HCT116 (cell line): Measurements from ENCODE around the gene COX8A. TPM values are rescaled to one million over a fixed set of nuclear protein-coding genes. Genes with fewer than 3 reads are reported as not detected.

ENCODE experiments used
- ATAC-seq: fragments of 200-7000 bp; cut with Tn5 transposase; 2 replicates; pipeline ENCODE4 v1.9.1; 2020; ENCODE audit warnings: mild to moderate bottlenecking, moderate library complexity
- BruUV-seq: library from RNA; stranded (reverse); fragments of 400-500 nt; replicated peaks from 2 replicates; lab custom pipeline; 2021; lab: Mats Ljungman, UMichigan
- CTCF ChIA-PET: fragments of 300-600 bp; sonication (Branson Sonifier 250); formaldehyde crosslinking; loops from one replicate; lab custom pipeline; 2021; ENCODE audit warnings: antibody characterized with exemption; lab: Charles Lee
- POLR2A ChIA-PET: fragments of 300-600, 350-600 bp; sonication (Branson Sonifier 250); formaldehyde crosslinking; loops from one replicate; lab custom pipeline; 2021; ENCODE audit warnings: antibody characterized with exemption; lab: Charles Lee
- RAD21 ChIA-PET, 2 experiments: fragments of 300-600 bp; sonication (Branson Sonifier 250); formaldehyde crosslinking; loops; one replicate each; lab custom pipeline; 2023; ENCODE audit warnings: low total read pairs in 2 of 2; ENCODE audit not compliant: uncharacterized antibody in 2 of 2, unreplicated experiment in 2 of 2, low non-redundant PET in 1 of 2; lab: Charles Lee
- DNase-seq: peaks from one replicate; pipeline ENCODE4 v3.0.0-alpha.2; 2010; ENCODE audit warnings: low read depth, low spot score
- H2AFZ ChIP-seq: fragments of 200-600 bp; shearing (Covaris generic), sonication (generic); 2 replicates; pipeline ENCODE4 v1.6.1; 2017; ENCODE audit warnings: low read depth, mixed run types, mixed read lengths, antibody characterized with exemption, low read length; ENCODE audit not compliant: poor library complexity, severe bottlenecking
- H3K27ac ChIP-seq: 2 replicates; pipeline ENCODE4 v1.5.1; 2012; ENCODE audit warnings: low read depth, low read length
- H3K27me3 ChIP-seq: fragments of 200-600 bp; sonication (generic); 2 replicates; pipeline ENCODE4 v1.6.1; 2016; ENCODE audit warnings: mixed run types, low read length, mixed read lengths; ENCODE audit not compliant: insufficient read depth
- H3K36me3 ChIP-seq, 2 experiments: fragments of 200-500 bp in 1 of 2; fragments of 200-600 bp in 1 of 2; sonication (Bioruptor generic) in 1 of 2; sonication (generic) in 1 of 2; 2 replicates each; pipeline versions ENCODE4 v1.5.1 to v1.6.1; 2014 to 2016; ENCODE audit warnings: low read length in 2 of 2, inconsistent platforms in 1 of 2, mixed read lengths in 1 of 2, mixed run types in 1 of 2; ENCODE audit not compliant: insufficient read depth in 2 of 2, control insufficient read depth in 1 of 2
- H3K4me1 ChIP-seq, 2 experiments: fragments of 200-600 bp in 1 of 2; sonication (generic) in 1 of 2; 2 replicates each; pipeline versions ENCODE4 v1.5.1 to v1.6.1; 2012 to 2017; ENCODE audit warnings: low read length in 2 of 2, inconsistent platforms in 1 of 2, mild to moderate bottlenecking in 1 of 2, mixed read lengths in 1 of 2, mixed run types in 1 of 2, moderate library complexity in 1 of 2; ENCODE audit not compliant: insufficient read depth in 2 of 2, control insufficient read depth in 1 of 2
- H3K4me2 ChIP-seq: fragments of 200-600 bp; sonication (generic); 2 replicates; pipeline ENCODE4 v1.6.1; 2017; ENCODE audit warnings: mixed run types, low read length, mixed read lengths
- H3K4me3 ChIP-seq, 2 experiments: fragments of 200-600 bp in 1 of 2; sonication (generic) in 1 of 2; replicated peaks in 1 of 2; 2 replicates each; pipeline ENCODE4 v1.5.1; 2011 to 2016; ENCODE audit warnings: low read length in 2 of 2, control low read depth in 1 of 2, low read depth in 1 of 2, mild to moderate bottlenecking in 1 of 2, mixed read lengths in 1 of 2, mixed run types in 1 of 2
- H3K79me2 ChIP-seq: fragments of 200-600 bp; sonication (generic); 2 replicates; pipeline ENCODE4 v1.6.1; 2017; ENCODE audit warnings: mild to moderate bottlenecking, mixed run types, low read length, moderate library complexity, mixed read lengths; ENCODE audit not compliant: insufficient read depth
- H3K9ac ChIP-seq: fragments of 200-600 bp; sonication (generic); 2 replicates; pipeline ENCODE4 v1.6.1; 2016; ENCODE audit warnings: low read length, mixed read lengths
- H3K9me2 ChIP-seq: fragments of 200-600 bp; sonication (generic), shearing (Covaris generic); 2 replicates; pipeline ENCODE4 v1.6.1; 2017; ENCODE audit warnings: mixed run types, mild to moderate bottlenecking, moderate library complexity; ENCODE audit not compliant: insufficient read depth
- H3K9me3 ChIP-seq, 2 experiments: fragments of 200-500 bp in 1 of 2; fragments of 200-600 bp in 1 of 2; sonication (Bioruptor generic) in 1 of 2; sonication (generic) in 1 of 2; 2 replicates each; pipeline ENCODE4 v1.6.1; 2014 to 2017; ENCODE audit warnings: low read length in 2 of 2, mixed read lengths in 2 of 2, inconsistent platforms in 1 of 2, low read depth in 1 of 2, mild to moderate bottlenecking in 1 of 2, mixed run types in 1 of 2, moderate library complexity in 1 of 2; ENCODE audit not compliant: control insufficient read depth in 1 of 2, insufficient read depth in 1 of 2
- H4K20me1 ChIP-seq: fragments of 200-600 bp; sonication (generic), shearing (Covaris generic); 2 replicates; pipeline ENCODE4 v1.6.1; 2017; ENCODE audit warnings: mixed run types, mild to moderate bottlenecking, moderate library complexity; ENCODE audit not compliant: insufficient read depth
- ATF3 ChIP-seq: IDR thresholded peaks from 2 replicates; pipeline ENCODE4 v1.6.1; 2012
- CEBPB ChIP-seq: IDR thresholded peaks from 2 replicates; pipeline ENCODE4 v1.6.1; 2012; ENCODE audit warnings: low read depth
- CTCF ChIP-seq, 3 experiments: fragments of 200-600 bp in 1 of 3; sonication (generic) in 1 of 3; IDR thresholded peaks in 2 of 3; conservative IDR thresholded peaks in 1 of 3; 2 replicates each; pipeline ENCODE4 v1.5.1; 2012 to 2017; ENCODE audit warnings: low read depth in 2 of 3, low read length in 2 of 3, antibody characterized with exemption in 1 of 3, borderline replicate concordance in 1 of 3, control low read depth in 1 of 3, mild to moderate bottlenecking in 1 of 3, mixed read lengths in 1 of 3, mixed run types in 1 of 3, moderate library complexity in 1 of 3; ENCODE audit not compliant: insufficient read depth in 1 of 3
- ELF1 ChIP-seq: IDR thresholded peaks from 2 replicates; pipeline ENCODE4 v1.6.1; 2012; ENCODE audit warnings: low read depth, borderline replicate concordance
- JUND ChIP-seq: IDR thresholded peaks from 2 replicates; pipeline ENCODE4 v1.6.1; 2012
- MAX ChIP-seq: IDR thresholded peaks from 2 replicates; pipeline ENCODE4 v1.6.1; 2012
- POLR2A ChIP-seq: IDR thresholded peaks from 2 replicates; pipeline ENCODE4 v1.7.0; 2011; ENCODE audit warnings: borderline replicate concordance; ENCODE audit not compliant: insufficient read depth, insufficient read length; ENCODE audit errors: extremely low read depth
- POLR2AphosphoS5 ChIP-seq: IDR thresholded peaks from 2 replicates; pipeline ENCODE4 v1.6.1; 2011; ENCODE audit warnings: mild to moderate bottlenecking, low read depth, low read length, moderate library complexity
- RAD21 ChIP-seq: IDR thresholded peaks from 2 replicates; pipeline ENCODE4 v1.6.1; 2012; ENCODE audit warnings: low read depth, mild to moderate bottlenecking
- ZNF274 ChIP-seq: fragments of 200-500 bp; sonication (Bioruptor generic); IDR thresholded peaks from 2 replicates; pipeline ENCODE4 v1.6.1; 2014; ENCODE audit warnings: mild to moderate bottlenecking, low read depth, low read length, inconsistent platforms
- intact Hi-C: fragments of 100-400 bp; cut with micrococcal nuclease; formaldehyde crosslinking; loops from 2 replicates; pipeline ENCODE4 v1.10.0; 2022
- total RNA-seq: library from RNA; stranded (reverse); gene quantifications from one replicate; pipeline ENCODE4 v1.2.1, GENCODE V29; 2021; ENCODE audit not compliant: unreplicated experiment

The COX8A gene
- total RNA-seq, 1 experiment from 2014 or later: 536 TPM

- DNase-seq: no peak
- peaks cover 18 to 37% of the 10 kb centered on the region in 2 experiments for H3K4me1 ChIP-seq
These were observed 29.6 kb downstream of the COX8A start for GRCh38 chr11:64003807-64004589.

GRCh38 chr11:64004590-64004984 is 30.2 kb downstream of the COX8A start:
- H3K36me3 ChIP-seq: 0 out of 4 replicates have a peak, but pooled peaks cover 0 to 6% of the 10 kb centered on the region in 2 experiments
- DNase-seq (no peak), ATAC-seq (no peak)
- TF ChIP-seq CTCF (IDR thresholded peaks at IDR 0.05 in 2 of 3, conservative IDR thresholded peaks at IDR 0.05 in 1 of 3; ENCODE audit: borderline replicate concordance in 1 of 3, insufficient read depth in 1 of 3, low read depth in 2 of 3, low read length in 2 of 3) (no peak), POLR2AphosphoS5 (no peak), ATF3 (no peak), ELF1 (no peak), JUND (no peak)
- H3K79me2 ChIP-seq: 0 out of 2 replicates have a peak, but pooled peaks cover 3% of the 10 kb centered on the region
- no peak overlapping the region for H3K4me3 ChIP-seq
- no peak overlapping the region for H2AFZ ChIP-seq
- H3K27me3 ChIP-seq: no peaks in the 10 kb centered on the region
- CTCF ChIA-PET: no interaction called here
- H3K4me2 ChIP-seq: no peak overlapping the region
- H3K27ac ChIP-seq: no peak overlapping the region
- H3K9me2 ChIP-seq: no peaks in the 10 kb centered on the region
- RAD21 ChIA-PET: no interaction called here
- intact Hi-C loops: loop anchor here (10.0 kb wide), 1 partner anchor 140 kb away; no protein-coding TSS in a partner anchor
- H4K20me1 ChIP-seq: no peaks in the 10 kb centered on the region
- BruUV-seq: no TSS peak
- peaks cover 18 to 37% of the 10 kb centered on the region in 2 experiments for H3K4me1 ChIP-seq
- POLR2A ChIA-PET: no interaction called here
- H3K9me3 ChIP-seq: no peaks in the 10 kb centered on the region
- no peak overlapping the region for H3K9ac ChIP-seq

More at GRCh38 chr11:64003807-64004589, 29.6 kb downstream of the COX8A start:
- H2AFZ ChIP-seq: no peak overlapping the region
- TF ChIP-seq POLR2A: no peak
- no peak for TF ChIP-seq ZNF274
- TF ChIP-seq RAD21: no peak
- no peak for TF ChIP-seq CEBPB
- no peak for TF ChIP-seq POLR2AphosphoS5
- TF ChIP-seq MAX: no peak
- H4K20me1 ChIP-seq: no peaks in the 10 kb centered on the region
- H3K27me3 ChIP-seq: no peaks in the 10 kb centered on the region
- ChIA-PET CTCF (no interaction called here), POLR2A (no interaction called here), RAD21 (no interaction called here)
- H3K9me2 ChIP-seq: no peaks in the 10 kb centered on the region
- ATAC-seq: no peak
- H3K79me2 ChIP-seq: 0 out of 2 replicates have a peak, but pooled peaks cover 3% of the 10 kb centered on the region
- no peak overlapping the region for H3K9ac ChIP-seq
- no peak overlapping the region for H3K4me2 ChIP-seq
- H3K9me3 ChIP-seq: no peaks in the 10 kb centered on the region
- 0 out of 4 replicates have a peak, but pooled peaks cover 0 to 6% of the 10 kb centered on the region in 2 experiments for H3K36me3 ChIP-seq
- intact Hi-C loops: loop anchor here (10.0 kb wide), 1 partner anchor 141 kb away; no protein-coding TSS in a partner anchor
- no peak overlapping the region for H3K4me3 ChIP-seq
- no TSS peak for BruUV-seq
- H3K27ac ChIP-seq: no peak overlapping the region
